IMR-90 (cell line): ENCODE measurements around the gene BTBD1.

Experiments
- BHLHE40 ChIP-seq: fragments of 150-350 bp; IDR thresholded peaks from 2 replicates; pipeline ENCODE4 v1.6.1; 2016; ENCODE audit warnings: mild to moderate bottlenecking, low read depth, low read length
- CTCF ChIP-seq: conservative IDR thresholded peaks from 2 replicates; pipeline ENCODE4 v1.5.1; 2012; ENCODE audit warnings: mild to moderate bottlenecking, low read depth, low read length, improper control_type of control experiment
- POLR2A ChIP-seq: IDR thresholded peaks from 2 replicates; pipeline ENCODE4 v1.6.1; 2012; ENCODE audit warnings: mild to moderate bottlenecking, low read depth, low read length

- no peak for TF ChIP-seq CTCF
- TF ChIP-seq BHLHE40, result no peak
- no peak for TF ChIP-seq POLR2A
These were observed 35.3 kb upstream of the BTBD1 start for GRCh38 chr15:83102346-83102745.
